ENCODE data around the gene FGF6. TPM values are rescaled to one million over a fixed set of nuclear protein-coding genes. Genes with fewer than 3 reads are reported as not detected.

The FGF6 gene
- total RNA-seq, 1 donor from 2014 or later, result not detected

DNA sequence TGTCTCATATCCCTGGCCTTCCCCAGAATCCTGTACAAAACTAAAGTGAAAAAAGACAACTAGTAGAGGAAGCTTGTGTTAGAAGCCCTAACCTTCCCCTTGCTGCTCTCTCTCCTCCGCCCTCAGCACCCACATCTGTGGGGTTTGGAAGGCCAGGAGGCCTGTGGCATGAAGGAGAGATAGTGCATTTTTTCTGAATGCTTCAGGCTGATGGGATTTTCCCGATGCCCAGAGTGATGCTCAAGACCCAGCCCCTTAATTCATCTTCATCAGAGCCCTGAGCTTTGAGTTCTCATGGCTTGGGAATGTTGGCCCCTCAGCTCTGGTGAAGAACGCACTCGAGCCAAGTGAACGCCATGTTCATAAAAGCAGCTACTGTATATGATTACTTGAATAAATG lies 5.9 kb downstream of the FGF6 start:
- DNase-seq (ENCODE audit: low read depth), result no peak
- no peak for TF ChIP-seq CTCF (IDR thresholded peaks at IDR 0.05; ENCODE audit: insufficient read depth, low read length, severe bottlenecking)
- peaks cover 2% of the 10 kb centered on the region for H3K27me3 ChIP-seq (ENCODE audit: control insufficient read depth, insufficient read depth, low read length)
- no peaks in the 10 kb centered on the region for H3K36me3 ChIP-seq (ENCODE audit: control insufficient read depth, insufficient read depth, low read length)
- H3K4me3 ChIP-seq (ENCODE audit: low read depth, low read length), result no peak overlapping the region
- FAIRE-seq, result no peak

- no peak for TF ChIP-seq CTCF (IDR thresholded peaks at IDR 0.05; ENCODE audit: insufficient read depth, low read length, severe bottlenecking)
- no peak for DNase-seq (ENCODE audit: low read depth)
- peaks cover 2% of the 10 kb centered on the region for H3K27me3 ChIP-seq (ENCODE audit: control insufficient read depth, insufficient read depth, low read length)
- no peaks in the 10 kb centered on the region for H3K36me3 ChIP-seq (ENCODE audit: control insufficient read depth, insufficient read depth, low read length)
- no peak overlapping the region for H3K4me3 ChIP-seq (ENCODE audit: low read depth, low read length)
- no peak for FAIRE-seq
These were observed 6.6 kb downstream of the FGF6 start for GRCh38 chr12:4438834-4439596.

GRCh38 chr12:4435537-4435936 lies 10.1 kb downstream of the FGF6 start:
- Histone ChIP-seq H3K4me3 (ENCODE audit: low read depth, low read length) (no peak overlapping the region), H3K27me3 (ENCODE audit: control insufficient read depth, insufficient read depth, low read length) (no peaks in the 10 kb centered on the region), H3K36me3 (ENCODE audit: control insufficient read depth, insufficient read depth, low read length) (no peaks in the 10 kb centered on the region)
- FAIRE-seq (no peak), DNase-seq (ENCODE audit: low read depth) (no peak)
- TF ChIP-seq CTCF (IDR thresholded peaks at IDR 0.05; ENCODE audit: insufficient read depth, low read length, severe bottlenecking), result no peak

DNA sequence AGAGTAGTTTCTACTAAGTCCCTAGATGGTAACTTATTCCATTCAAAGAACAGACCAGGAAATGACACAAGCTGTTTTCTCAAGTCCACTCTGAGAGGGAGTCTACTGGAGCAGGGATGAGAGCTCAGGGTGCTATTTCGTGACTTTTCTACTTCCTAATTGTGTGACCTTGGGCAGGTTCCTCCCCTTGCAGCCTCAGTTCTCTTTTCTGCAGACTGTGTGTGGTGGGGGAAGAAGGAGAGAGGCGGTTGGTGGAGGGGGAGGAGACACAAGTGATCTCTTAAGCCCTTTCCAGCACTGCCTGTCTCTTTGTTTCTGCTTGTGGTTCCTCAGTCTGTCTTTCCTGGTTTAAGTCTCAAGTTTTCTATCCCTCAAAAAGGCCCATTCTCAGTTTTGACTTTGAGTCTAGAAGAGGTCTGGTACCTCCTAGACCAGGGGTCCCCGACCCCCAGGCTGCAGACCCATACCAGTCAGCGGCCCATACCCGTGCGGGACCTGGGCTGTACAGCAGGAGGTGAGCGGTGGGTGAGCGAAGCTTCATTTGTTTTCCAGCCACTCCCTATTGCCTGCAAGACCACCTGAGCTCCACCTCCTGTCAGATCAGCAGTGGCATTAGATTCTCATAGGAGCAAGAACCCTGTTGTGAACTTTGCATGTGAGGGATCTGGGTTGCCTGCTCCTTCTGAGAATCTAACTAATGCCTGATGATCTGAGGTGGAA lies 10.7 kb downstream of the FGF6 start:
- H3K4me3 ChIP-seq (ENCODE audit: low read depth, low read length), result no peak overlapping the region
- DNase-seq (ENCODE audit: low read depth) (no peak), FAIRE-seq (no peak)
- H3K27me3 ChIP-seq (ENCODE audit: control insufficient read depth, insufficient read depth, low read length), result no peaks in the 10 kb centered on the region
- TF ChIP-seq CTCF (IDR thresholded peaks at IDR 0.05; ENCODE audit: insufficient read depth, low read length, severe bottlenecking), result no peak
- no peaks in the 10 kb centered on the region for H3K36me3 ChIP-seq (ENCODE audit: control insufficient read depth, insufficient read depth, low read length)

DNA sequence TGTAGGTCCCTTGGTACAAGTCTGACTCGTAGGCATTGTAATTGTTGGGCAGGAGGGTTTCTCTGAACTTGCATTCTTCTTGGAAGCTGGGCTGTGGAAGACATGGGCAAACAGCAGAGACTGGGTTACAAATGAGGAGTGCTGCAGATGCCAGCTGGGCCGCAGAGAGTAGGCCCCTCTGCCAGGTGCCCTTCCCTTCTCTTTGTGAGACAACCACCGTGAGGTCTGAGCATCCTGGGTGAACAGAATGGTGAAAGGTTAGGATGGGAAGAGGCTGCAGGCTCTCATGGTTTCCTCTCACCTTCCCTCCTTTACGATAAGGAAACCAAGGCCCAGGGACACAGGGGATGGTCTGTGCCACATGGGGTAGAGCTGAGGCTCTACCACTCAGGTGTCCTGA lies 11.3 kb downstream of the FGF6 start:
- H3K27me3 ChIP-seq (ENCODE audit: control insufficient read depth, insufficient read depth, low read length), result no peaks in the 10 kb centered on the region
- no peak for DNase-seq (ENCODE audit: low read depth)

More for the DNA sequence above, 11.3 kb downstream of the FGF6 start:
- FAIRE-seq, result no peak
- no peak for TF ChIP-seq CTCF (IDR thresholded peaks at IDR 0.05; ENCODE audit: insufficient read depth, low read length, severe bottlenecking)
- no peak overlapping the region for H3K4me3 ChIP-seq (ENCODE audit: low read depth, low read length)
- no peaks in the 10 kb centered on the region for H3K36me3 ChIP-seq (ENCODE audit: control insufficient read depth, insufficient read depth, low read length)

All from bronchial epithelial cell (primary cell).